ENCODE results near the gene TCP10L.

GRCh38 chr21:32576011-32576410, 9.3 kb downstream of the TCP10L start:
- no peak for TF ChIP-seq POLR2AphosphoS5 (IDR thresholded peaks at IDR 0.05; ENCODE audit: low read depth, low read length)
- TF ChIP-seq TAF1 (IDR thresholded peaks at IDR 0.05; ENCODE audit: borderline replicate concordance, insufficient read depth, low read length), result no peak
